ENCODE results near the gene RAE1. TPM values are rescaled to one million over a fixed set of nuclear protein-coding genes. Genes with fewer than 3 reads are reported as not detected.

RAE1 gene
- total RNA-seq, 1 donor: 24.6 TPM

DNA sequence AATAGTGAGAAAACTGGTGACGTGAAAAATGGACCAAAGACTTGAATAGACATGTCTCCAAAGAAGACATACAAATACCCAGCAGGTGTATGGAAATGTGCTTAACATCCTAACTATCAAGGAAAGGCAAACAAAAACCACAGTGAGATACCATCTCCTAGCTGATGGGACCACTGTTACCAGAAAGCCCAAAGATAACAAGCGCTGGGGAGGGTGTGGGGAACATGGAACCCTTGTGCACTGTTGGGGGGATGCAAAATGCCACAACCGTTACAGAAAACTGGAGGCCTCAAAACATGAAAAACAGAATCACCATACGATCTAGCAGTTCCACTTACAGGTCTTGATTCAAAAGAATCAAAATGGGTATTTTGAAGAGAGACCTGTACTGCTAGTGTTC, 20.3 kb downstream of the RAE1 start:
- Histone ChIP-seq H3K27ac (ENCODE audit: low read depth, low read length) (no peak overlapping the region), H3K79me2 (ENCODE audit: insufficient read depth, low read length) (no peaks in the 10 kb centered on the region), H3K4me3 (ENCODE audit: insufficient read depth, low read length) (no peak overlapping the region), H2AFZ (ENCODE audit: low read length) (no peak overlapping the region), H3K27me3 (ENCODE audit: insufficient read depth, low read length) (no peaks in the 10 kb centered on the region), H3K36me3 (ENCODE audit: insufficient read depth, low read length) (peaks cover 92% of the 10 kb centered on the region), H3K4me2 (ENCODE audit: insufficient read depth, low read length) (no peak overlapping the region), H3K9me3 (ENCODE audit: low read depth, low read length) (no peaks in the 10 kb centered on the region), H4K20me1 (ENCODE audit: insufficient read depth, low read length) (peaks cover 13% of the 10 kb centered on the region), H3K4me1 (ENCODE audit: insufficient read depth, low read length) (peaks cover 9% of the 10 kb centered on the region)
- TF ChIP-seq, protein P1, sequence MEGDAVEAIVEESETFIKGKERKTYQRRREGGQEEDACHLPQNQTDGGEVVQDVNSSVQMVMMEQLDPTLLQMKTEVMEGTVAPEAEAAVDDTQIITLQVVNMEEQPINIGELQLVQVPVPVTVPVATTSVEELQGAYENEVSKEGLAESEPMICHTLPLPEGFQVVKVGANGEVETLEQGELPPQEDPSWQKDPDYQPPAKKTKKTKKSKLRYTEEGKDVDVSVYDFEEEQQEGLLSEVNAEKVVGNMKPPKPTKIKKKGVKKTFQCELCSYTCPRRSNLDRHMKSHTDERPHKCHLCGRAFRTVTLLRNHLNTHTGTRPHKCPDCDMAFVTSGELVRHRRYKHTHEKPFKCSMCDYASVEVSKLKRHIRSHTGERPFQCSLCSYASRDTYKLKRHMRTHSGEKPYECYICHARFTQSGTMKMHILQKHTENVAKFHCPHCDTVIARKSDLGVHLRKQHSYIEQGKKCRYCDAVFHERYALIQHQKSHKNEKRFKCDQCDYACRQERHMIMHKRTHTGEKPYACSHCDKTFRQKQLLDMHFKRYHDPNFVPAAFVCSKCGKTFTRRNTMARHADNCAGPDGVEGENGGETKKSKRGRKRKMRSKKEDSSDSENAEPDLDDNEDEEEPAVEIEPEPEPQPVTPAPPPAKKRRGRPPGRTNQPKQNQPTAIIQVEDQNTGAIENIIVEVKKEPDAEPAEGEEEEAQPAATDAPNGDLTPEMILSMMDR (IDR thresholded peaks at IDR 0.05; ENCODE audit: extremely low read depth, low read depth, low read length): no peak
- DNase-seq (ENCODE audit: insufficient read length, low spot score, missing footprints): no peak

- no peak overlapping the region for H2AFZ ChIP-seq (ENCODE audit: low read length)
- H3K27me3 ChIP-seq (ENCODE audit: insufficient read depth, low read length): no peaks in the 10 kb centered on the region
- H3K4me3 ChIP-seq (ENCODE audit: insufficient read depth, low read length): no peak overlapping the region
- no peak for DNase-seq (ENCODE audit: insufficient read length, low spot score, missing footprints)
- H3K27ac ChIP-seq (ENCODE audit: low read depth, low read length): no peak overlapping the region
- peaks cover 9% of the 10 kb centered on the region for H3K4me1 ChIP-seq (ENCODE audit: insufficient read depth, low read length)
- no peak overlapping the region for H3K4me2 ChIP-seq (ENCODE audit: insufficient read depth, low read length)
- TF ChIP-seq, protein P1 (IDR thresholded peaks at IDR 0.05; ENCODE audit: extremely low read depth, low read depth, low read length): no peak
- H3K79me2 ChIP-seq (ENCODE audit: insufficient read depth, low read length): no peaks in the 10 kb centered on the region
- H4K20me1 ChIP-seq (ENCODE audit: insufficient read depth, low read length): peaks cover 13% of the 10 kb centered on the region
- peaks cover 90% of the 10 kb centered on the region for H3K36me3 ChIP-seq (ENCODE audit: insufficient read depth, low read length)
- H3K9me3 ChIP-seq (ENCODE audit: low read depth, low read length): no peaks in the 10 kb centered on the region
Measured at GRCh38 chr20:57372157-57372556, 21.1 kb downstream of the RAE1 start.

- Histone ChIP-seq H4K20me1 (ENCODE audit: insufficient read depth, low read length) (peaks cover 15% of the 10 kb centered on the region), H3K27me3 (ENCODE audit: insufficient read depth, low read length) (no peaks in the 10 kb centered on the region), H3K36me3 (ENCODE audit: insufficient read depth, low read length) (peaks cover 91% of the 10 kb centered on the region), H3K27ac (ENCODE audit: low read depth, low read length) (no peak overlapping the region), H3K4me1 (ENCODE audit: insufficient read depth, low read length) (peaks cover 9% of the 10 kb centered on the region), H3K9me3 (ENCODE audit: low read depth, low read length) (no peaks in the 10 kb centered on the region), H3K79me2 (ENCODE audit: insufficient read depth, low read length) (no peaks in the 10 kb centered on the region), H3K4me3 (ENCODE audit: insufficient read depth, low read length) (no peak overlapping the region), H2AFZ (ENCODE audit: low read length) (no peak overlapping the region), H3K4me2 (ENCODE audit: insufficient read depth, low read length) (no peak overlapping the region)
- TF ChIP-seq, protein P1 (IDR thresholded peaks at IDR 0.05; ENCODE audit: extremely low read depth, low read depth, low read length): no peak
- DNase-seq (ENCODE audit: insufficient read length, low spot score, missing footprints): no peak
Measured at GRCh38 chr20:57372581-57373350, 21.7 kb downstream of the RAE1 start.

GRCh38 chr20:57374343-57374930, 23.4 kb downstream of the RAE1 start:
- H3K4me2 ChIP-seq (ENCODE audit: insufficient read depth, low read length): no peak overlapping the region
- H3K36me3 ChIP-seq (ENCODE audit: insufficient read depth, low read length): peaks cover 88% of the 10 kb centered on the region
- H3K27ac ChIP-seq (ENCODE audit: low read depth, low read length): peak overlapping the region; percentile 32
- no peak overlapping the region for H3K4me3 ChIP-seq (ENCODE audit: insufficient read depth, low read length)
- peaks cover 15% of the 10 kb centered on the region for H4K20me1 ChIP-seq (ENCODE audit: insufficient read depth, low read length)
- no peak overlapping the region for H2AFZ ChIP-seq (ENCODE audit: low read length)
- no peak for DNase-seq (ENCODE audit: insufficient read length, low spot score, missing footprints)
- no peaks in the 10 kb centered on the region for H3K9me3 ChIP-seq (ENCODE audit: low read depth, low read length)
- TF ChIP-seq, protein P1 (IDR thresholded peaks at IDR 0.05; ENCODE audit: extremely low read depth, low read depth, low read length): no peak
- peaks cover 9% of the 10 kb centered on the region for H3K4me1 ChIP-seq (ENCODE audit: insufficient read depth, low read length)
- no peaks in the 10 kb centered on the region for H3K27me3 ChIP-seq (ENCODE audit: insufficient read depth, low read length)
- no peaks in the 10 kb centered on the region for H3K79me2 ChIP-seq (ENCODE audit: insufficient read depth, low read length)

Data from osteoblast (primary cell).